Duodenal mucosa (tissue), 2 donors: ENCODE data around the gene HSFX2.
"Not testable (repeated sequence)": the region's sequence is repeated elsewhere in the genome, so short reads cannot be mapped to it uniquely, and the experiment has no call there.

ENCODE experiments used
- H3K27ac ChIP-seq: one replicate; pipeline ENCODE4 v1.7.0; 2013; ENCODE audit warnings: low read depth, low read length
- H3K27me3 ChIP-seq, 2 donors: one replicate each; pipeline ENCODE4 v1.7.0; 2013; ENCODE audit warnings: low read length in 2 of 2, control low read depth in 1 of 2; ENCODE audit not compliant: insufficient read depth in 2 of 2, control insufficient read depth in 1 of 2
- H3K36me3 ChIP-seq, 2 donors: one replicate each; pipeline ENCODE4 v1.7.0; 2013; ENCODE audit warnings: low read length in 2 of 2, control low read depth in 1 of 2; ENCODE audit not compliant: insufficient read depth in 2 of 2, control insufficient read depth in 1 of 2
- H3K4me1 ChIP-seq, 2 donors: one replicate each; pipeline ENCODE4 v1.7.0; 2013; ENCODE audit warnings: low read length in 2 of 2, control low read depth in 1 of 2; ENCODE audit not compliant: insufficient read depth in 2 of 2, control insufficient read depth in 1 of 2
- H3K4me3 ChIP-seq, 2 donors: one replicate each; pipeline ENCODE4 v1.7.0; 2013; ENCODE audit warnings: low read length in 2 of 2, low read depth in 1 of 2
- H3K9ac ChIP-seq, 2 donors: one replicate each; pipeline ENCODE4 v1.7.0; 2013; ENCODE audit warnings: low read length in 2 of 2, low read depth in 1 of 2
- H3K9me3 ChIP-seq, 2 donors: one replicate each; pipeline ENCODE4 v1.7.0; 2013; ENCODE audit warnings: low read length in 2 of 2, control low read depth in 1 of 2; ENCODE audit not compliant: control insufficient read depth in 1 of 2

Gene HSFX2

GRCh38 chrX:149567621-149568417, 27.3 kb downstream of the HSFX2 start:
- H3K36me3 ChIP-seq = no peaks in the 10 kb centered on the region
- no peaks in the 10 kb centered on the region for H3K27me3 ChIP-seq
- no peak overlapping the region for H3K9ac ChIP-seq
- no peak overlapping the region for H3K4me3 ChIP-seq
- H3K4me1 ChIP-seq = no peaks in the 10 kb centered on the region
- H3K9me3 ChIP-seq = no peaks in the 10 kb centered on the region
- H3K27ac ChIP-seq = no peak overlapping the region

DNA sequence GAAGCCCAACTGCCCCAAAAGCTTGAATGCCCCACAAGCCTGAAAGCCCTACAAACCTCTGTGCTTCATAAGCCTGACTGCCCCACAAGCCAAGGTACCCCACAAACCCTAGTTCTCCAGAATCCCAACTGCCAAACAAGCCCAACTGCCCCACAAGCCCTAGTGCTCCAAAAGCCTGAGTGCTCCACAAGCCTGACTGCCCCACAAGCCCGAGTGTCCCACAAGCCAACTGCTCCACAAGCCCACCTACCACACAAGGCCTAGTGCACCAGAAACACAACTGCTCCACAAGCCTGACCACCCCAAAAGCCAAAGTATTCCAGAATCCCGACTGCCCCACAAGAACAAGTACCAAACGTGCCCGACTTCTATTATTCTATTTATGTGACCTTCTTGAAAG, 31.8 kb downstream of the HSFX2 start:
- Histone ChIP-seq H3K4me1 (no peaks in the 10 kb centered on the region), H3K4me3 (no peak overlapping the region), H3K9ac (no peak overlapping the region), H3K27me3 (no peaks in the 10 kb centered on the region), H3K9me3 (no peaks in the 10 kb centered on the region), H3K36me3 (no peaks in the 10 kb centered on the region), H3K27ac (no peak overlapping the region)

- not testable (repeated sequence) for H3K27me3 ChIP-seq, H3K9ac ChIP-seq, H3K27ac ChIP-seq, H3K4me1 ChIP-seq, H3K4me3 ChIP-seq, H3K9me3 ChIP-seq, H3K36me3 ChIP-seq
Observed at GRCh38 chrX:149555251-149555650, 39.9 kb downstream of the HSFX2 start.

GRCh38 chrX:149551939-149552248, 43.2 kb downstream of the HSFX2 start:
- H3K9me3 ChIP-seq, H3K36me3 ChIP-seq, H3K27ac ChIP-seq, H3K27me3 ChIP-seq, H3K4me1 ChIP-seq, H3K9ac ChIP-seq, H3K4me3 ChIP-seq: not testable (repeated sequence)

DNA sequence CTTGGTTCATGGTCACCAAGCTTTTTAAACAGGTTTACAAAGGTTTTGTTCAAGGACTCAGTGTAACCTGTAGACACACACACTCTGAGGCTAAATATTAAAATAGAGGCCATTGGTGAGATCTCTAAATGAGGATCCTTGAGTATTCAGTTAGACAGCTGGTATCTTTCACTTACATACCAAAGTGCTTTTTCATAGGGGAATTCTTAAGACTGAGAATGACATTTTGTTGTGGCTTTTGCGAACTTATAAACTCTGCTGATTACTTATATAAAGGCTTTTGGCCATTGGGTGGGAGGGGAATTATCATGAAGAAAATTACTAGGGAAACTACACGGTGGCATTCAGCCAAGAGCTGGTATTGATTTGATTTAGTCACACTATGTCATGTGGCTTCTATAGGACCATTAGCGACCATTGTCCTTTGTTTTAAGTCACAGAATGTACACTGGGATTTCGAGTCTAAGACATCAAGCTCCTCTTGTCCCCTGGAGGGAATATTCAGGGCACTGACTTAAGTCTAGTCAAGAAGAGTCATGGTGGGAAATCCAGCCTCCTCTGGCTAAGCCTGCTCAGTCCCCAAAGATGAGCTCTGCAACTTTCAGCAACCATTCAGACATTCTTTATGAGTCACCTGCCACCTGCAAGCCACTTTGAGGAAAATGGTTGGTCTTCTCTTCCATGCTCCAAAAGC, 43.7 kb downstream of the HSFX2 start:
- H3K27ac ChIP-seq, H3K36me3 ChIP-seq, H3K9me3 ChIP-seq, H3K27me3 ChIP-seq, H3K4me3 ChIP-seq, H3K9ac ChIP-seq, H3K4me1 ChIP-seq: not testable (repeated sequence)

DNA sequence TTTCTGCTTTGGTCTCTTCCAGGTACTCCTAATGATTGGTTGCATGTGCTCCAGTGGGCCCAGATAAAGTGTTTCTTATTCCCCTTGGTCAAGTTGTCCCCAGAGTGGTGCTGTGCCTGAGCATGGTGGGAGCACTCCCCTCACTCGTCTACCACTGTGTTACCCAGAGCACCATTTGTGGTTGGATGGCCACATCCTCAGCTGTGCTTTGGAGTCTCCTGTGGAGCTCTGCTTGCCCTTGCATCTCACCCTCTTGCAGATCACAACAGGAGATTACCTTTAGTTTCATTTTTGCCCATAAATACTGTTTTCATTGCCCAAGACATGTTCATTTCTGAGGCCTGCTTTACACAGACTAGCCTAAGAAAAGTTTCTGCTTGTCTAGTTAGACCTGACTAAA, 44.7 kb downstream of the HSFX2 start:
- H3K9me3 ChIP-seq, H3K27ac ChIP-seq, H3K9ac ChIP-seq, H3K4me3 ChIP-seq, H3K4me1 ChIP-seq, H3K36me3 ChIP-seq, H3K27me3 ChIP-seq: not testable (repeated sequence)

DNA sequence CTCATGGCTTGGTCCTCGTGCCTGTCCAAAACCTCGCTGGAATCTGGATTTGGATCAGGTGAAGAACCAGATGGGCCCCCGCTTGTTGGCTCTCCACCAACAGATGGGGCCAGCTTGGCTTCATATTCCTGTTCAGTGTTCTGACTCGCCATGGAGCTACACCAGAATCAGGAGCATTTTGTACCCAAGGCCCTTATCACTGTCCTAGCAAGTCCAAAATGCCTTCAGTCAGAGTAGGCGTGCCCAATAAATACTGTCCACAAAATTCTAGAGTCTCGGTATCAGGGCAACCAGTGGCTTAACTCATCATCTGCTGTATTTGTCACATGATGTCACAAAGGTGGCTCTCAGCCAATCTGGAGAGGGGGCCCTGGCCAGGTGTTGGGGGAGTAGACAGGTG, 45.4 kb downstream of the HSFX2 start, which contains the start of gene HSFX3:
HSFX3 (minus strand) TSS at position 224 of the 400 bp plus-strand sequence; CDS start at position 152, 72 bp downstream.
- H3K9ac ChIP-seq, H3K4me3 ChIP-seq, H3K9me3 ChIP-seq, H3K27me3 ChIP-seq, H3K4me1 ChIP-seq, H3K27ac ChIP-seq, H3K36me3 ChIP-seq: not testable (repeated sequence)

GRCh38 chrX:149547782-149548181, 47.3 kb downstream of the HSFX2 start:
- H3K27me3 ChIP-seq, H3K9ac ChIP-seq, H3K27ac ChIP-seq, H3K4me3 ChIP-seq, H3K9me3 ChIP-seq, H3K36me3 ChIP-seq, H3K4me1 ChIP-seq: not testable (repeated sequence)

DNA sequence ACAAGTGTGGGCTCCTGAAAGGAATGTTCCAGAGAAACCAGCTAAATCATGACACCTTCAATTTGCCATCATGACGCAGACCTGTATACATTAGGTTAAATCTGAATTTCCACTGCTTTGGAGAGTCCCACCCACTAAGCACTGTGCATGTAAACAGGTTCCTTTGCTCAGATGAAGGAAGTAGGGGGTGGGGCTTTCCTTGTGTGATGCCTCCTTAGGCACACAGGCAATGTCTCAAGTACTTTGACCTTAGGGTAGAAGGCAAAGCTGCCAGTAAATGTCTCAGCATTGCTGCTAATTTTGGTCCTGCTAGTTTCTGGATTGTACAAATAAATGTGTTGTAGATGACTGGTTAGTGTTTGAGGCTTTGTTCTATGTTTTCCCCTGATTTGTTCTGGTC, 48.2 kb downstream of the HSFX2 start:
- not testable (repeated sequence) for H3K36me3 ChIP-seq, H3K9ac ChIP-seq, H3K4me3 ChIP-seq, H3K27me3 ChIP-seq, H3K4me1 ChIP-seq, H3K27ac ChIP-seq, H3K9me3 ChIP-seq

DNA sequence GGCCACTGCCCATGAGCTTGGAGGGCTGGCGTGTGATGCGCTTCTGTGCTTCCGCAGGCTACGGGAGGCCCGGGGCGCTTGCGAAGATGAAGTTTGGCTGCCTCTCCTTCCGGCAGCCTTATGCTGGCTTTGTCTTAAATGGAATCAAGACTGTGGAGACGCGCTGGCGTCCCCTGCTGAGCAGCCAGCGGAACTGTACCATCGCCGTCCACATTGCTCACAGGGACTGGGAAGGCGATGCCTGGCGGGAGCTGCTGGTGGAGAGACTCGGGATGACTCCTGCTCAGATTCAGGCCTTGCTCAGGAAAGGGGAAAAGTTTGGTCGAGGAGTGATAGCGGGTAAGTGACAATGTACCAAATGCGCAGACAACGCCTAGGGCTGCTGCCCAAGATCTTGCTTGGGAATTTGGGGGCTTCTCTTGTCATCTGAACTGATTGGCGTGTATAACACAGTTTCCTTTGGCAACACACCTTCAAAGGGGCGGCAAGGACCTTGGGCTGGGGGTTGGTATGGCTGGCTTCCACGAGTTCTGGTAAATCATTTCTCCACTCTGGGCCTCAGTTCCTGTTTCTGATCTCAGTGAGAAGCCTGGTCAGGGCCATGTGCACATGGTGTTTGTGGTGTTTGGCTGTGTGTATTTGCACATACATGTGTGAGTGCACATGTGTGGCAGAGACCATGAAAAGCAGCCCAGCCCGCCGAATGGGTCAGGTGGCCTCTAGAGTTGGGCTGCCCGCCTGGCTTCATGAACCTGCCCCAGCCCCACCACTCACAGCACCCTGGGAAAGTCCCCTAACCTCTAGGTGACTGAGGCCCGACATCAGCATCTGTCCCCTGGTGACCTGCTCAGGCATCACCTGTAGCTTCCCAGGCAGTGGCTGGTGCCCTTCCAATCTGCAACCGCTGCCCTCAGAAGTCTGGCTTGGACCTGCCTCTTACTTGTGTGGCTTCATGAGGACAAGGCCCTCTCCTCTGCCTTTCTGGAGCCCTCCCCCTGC, 49.3 kb downstream of the HSFX2 start:
- H3K27ac ChIP-seq, H3K36me3 ChIP-seq, H3K9ac ChIP-seq, H3K4me1 ChIP-seq, H3K4me3 ChIP-seq, H3K9me3 ChIP-seq, H3K27me3 ChIP-seq: not testable (repeated sequence)
